GM21390 (cell line): Measurements from ENCODE around the gene TAF10.
A peak's percentile ranks its signal among the peaks of the same experiment; 100 is the strongest.

Source experiments
- ATAC-seq: cut with Tn5 transposase; IDR thresholded peaks from one replicate; pipeline ENCODE4 v1.9.1; 2021; ENCODE audit not compliant: unreplicated experiment

The TAF10 gene

GRCh38 chr11:6625832-6626420 is 13.9 kb upstream of the TAF10 start:
- no peak for ATAC-seq

- no peak for ATAC-seq
Measured at GRCh38 chr11:6625156-6625831, 13.3 kb upstream of the TAF10 start.

GRCh38 chr11:6623391-6624363 is 11.7 kb upstream of the TAF10 start:
- no peak for ATAC-seq

- no peak for ATAC-seq
Measured at GRCh38 chr11:6622261-6623171, 10.5 kb upstream of the TAF10 start.

- no peak for ATAC-seq
Measured at GRCh38 chr11:6621711-6622211, 9.7 kb upstream of the TAF10 start.

- ATAC-seq: no peak
Measured at GRCh38 chr11:6620636-6621035, 8.6 kb upstream of the TAF10 start.

GRCh38 chr11:6619004-6619745 is 7.2 kb upstream of the TAF10 start, which contains the start of gene TPP1:
Gene TPP1 (minus strand): TSS chr11:6619422. CDS start chr11:6619400, 22 bp downstream.
- peak; percentile 99 for ATAC-seq

GRCh38 chr11:6618117-6619003 is 6.3 kb upstream of the TAF10 start:
- no peak for ATAC-seq

- ATAC-seq: no peak
Measured at GRCh38 chr11:6617315-6617781, 5.3 kb upstream of the TAF10 start.

GRCh38 chr11:6616596-6617250 is 4.7 kb upstream of the TAF10 start:
- no peak for ATAC-seq

- no peak for ATAC-seq
Measured at GRCh38 chr11:6615882-6616585, 4.0 kb upstream of the TAF10 start.

GRCh38 chr11:6615046-6615445 is 3.0 kb upstream of the TAF10 start:
- no peak for ATAC-seq

- no peak for ATAC-seq
Measured at GRCh38 chr11:6614446-6614845, 2.4 kb upstream of the TAF10 start.

GRCh38 chr11:6613496-6613895 is 1.5 kb upstream of the TAF10 start:
- no peak for ATAC-seq

- peak; percentile 10 for ATAC-seq
Measured at GRCh38 chr11:6611963-6612212, 128 bp downstream of the TAF10 start.

- no peak for ATAC-seq
Measured at GRCh38 chr11:6611092-6611962, 689 bp downstream of the TAF10 start.

GRCh38 chr11:6610591-6610990 is 1.4 kb downstream of the TAF10 start:
- ATAC-seq: no peak
